Memory B cell (primary cell): ENCODE results near the gene EFTUD2.

Experiments used
- ATAC-seq: fragments of 150-1000 bp; cut with Tn5 transposase; 2 replicates; pipeline ENCODE4 v1.10.0; 2021; ENCODE audit warnings: low read depth, mild to moderate bottlenecking, moderate library complexity
- DNase-seq, 2 donors: peaks; one replicate each; pipeline ENCODE4 v3.0.0; 2022; ENCODE audit warnings: low spot score in 2 of 2
- H3K27ac Mint-ChIP-seq: one replicate; pipeline ENCODE4 v1.8.0; 2022; ENCODE audit warnings: mild to moderate bottlenecking, moderate library complexity, mixed read lengths
- H3K27me3 Mint-ChIP-seq: one replicate; pipeline ENCODE4 v1.8.0; 2022; ENCODE audit warnings: mixed read lengths
- H3K36me3 Mint-ChIP-seq: one replicate; pipeline ENCODE4 v1.8.0; 2022; ENCODE audit warnings: mild to moderate bottlenecking, mixed read lengths
- H3K4me1 Mint-ChIP-seq: one replicate; pipeline ENCODE4 v1.8.0; 2022; ENCODE audit warnings: mixed read lengths
- H3K4me3 Mint-ChIP-seq: one replicate; pipeline ENCODE4 v1.8.0; 2022; ENCODE audit warnings: mild to moderate bottlenecking, moderate library complexity, mixed read lengths
- H3K9me3 Mint-ChIP-seq: one replicate; pipeline ENCODE4 v1.8.0; 2022; ENCODE audit warnings: mixed read lengths

EFTUD2 gene

DNA sequence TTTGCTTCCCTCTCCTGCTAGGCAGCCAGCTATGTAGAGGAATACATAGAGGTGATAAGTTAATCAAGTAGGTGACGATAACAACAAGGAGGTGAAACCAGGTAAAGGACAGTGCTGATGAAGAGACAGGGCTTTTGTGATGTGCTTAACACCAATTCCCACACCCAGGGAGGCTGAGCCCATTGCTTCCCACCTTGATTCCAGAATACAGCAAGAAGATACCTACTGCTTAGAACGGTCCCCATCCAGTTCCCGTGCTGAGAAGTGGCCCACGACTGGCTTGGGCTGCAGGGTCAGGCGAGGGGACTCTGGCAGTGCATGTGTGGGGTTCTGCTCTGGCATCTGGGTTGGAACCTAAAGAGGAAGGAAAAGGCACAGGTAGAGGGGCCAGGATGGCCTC is 32.1 kb upstream of the EFTUD2 start:
- Mint-ChIP-seq H3K36me3 (no peaks in the 10 kb centered on the region), H3K27me3 (no peaks in the 10 kb centered on the region), H3K27ac (no peak overlapping the region), H3K9me3 (no peaks in the 10 kb centered on the region), H3K4me3 (no peak overlapping the region), H3K4me1 (no peaks in the 10 kb centered on the region)
- DNase-seq = no peak
- ATAC-seq = no peak

DNA sequence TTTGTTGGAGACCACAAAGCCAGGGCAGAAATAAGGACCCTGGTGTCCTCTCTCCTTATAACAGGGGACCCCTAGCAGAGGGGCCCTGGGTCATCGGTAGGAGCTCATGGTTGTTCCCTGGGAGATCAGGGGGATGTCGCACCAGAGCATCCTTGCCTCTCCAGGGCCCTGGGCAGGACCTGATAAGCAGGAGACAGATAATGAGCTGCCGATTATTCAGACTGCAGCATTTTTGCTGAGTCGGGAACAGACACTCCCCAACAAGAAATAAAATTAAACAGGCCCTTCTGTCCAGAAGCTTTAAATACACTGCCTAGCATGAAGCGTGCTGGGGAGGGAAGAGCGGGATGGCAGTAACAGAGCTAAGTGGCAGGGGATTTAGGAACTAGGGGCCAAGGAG is 31.4 kb upstream of the EFTUD2 start:
- no peak for ATAC-seq
- H3K27ac Mint-ChIP-seq = no peak overlapping the region
- DNase-seq = no peak
- no peaks in the 10 kb centered on the region for H3K9me3 Mint-ChIP-seq
- no peak overlapping the region for H3K4me3 Mint-ChIP-seq
- no peaks in the 10 kb centered on the region for H3K27me3 Mint-ChIP-seq
- H3K4me1 Mint-ChIP-seq = no peaks in the 10 kb centered on the region
- no peaks in the 10 kb centered on the region for H3K36me3 Mint-ChIP-seq

DNA sequence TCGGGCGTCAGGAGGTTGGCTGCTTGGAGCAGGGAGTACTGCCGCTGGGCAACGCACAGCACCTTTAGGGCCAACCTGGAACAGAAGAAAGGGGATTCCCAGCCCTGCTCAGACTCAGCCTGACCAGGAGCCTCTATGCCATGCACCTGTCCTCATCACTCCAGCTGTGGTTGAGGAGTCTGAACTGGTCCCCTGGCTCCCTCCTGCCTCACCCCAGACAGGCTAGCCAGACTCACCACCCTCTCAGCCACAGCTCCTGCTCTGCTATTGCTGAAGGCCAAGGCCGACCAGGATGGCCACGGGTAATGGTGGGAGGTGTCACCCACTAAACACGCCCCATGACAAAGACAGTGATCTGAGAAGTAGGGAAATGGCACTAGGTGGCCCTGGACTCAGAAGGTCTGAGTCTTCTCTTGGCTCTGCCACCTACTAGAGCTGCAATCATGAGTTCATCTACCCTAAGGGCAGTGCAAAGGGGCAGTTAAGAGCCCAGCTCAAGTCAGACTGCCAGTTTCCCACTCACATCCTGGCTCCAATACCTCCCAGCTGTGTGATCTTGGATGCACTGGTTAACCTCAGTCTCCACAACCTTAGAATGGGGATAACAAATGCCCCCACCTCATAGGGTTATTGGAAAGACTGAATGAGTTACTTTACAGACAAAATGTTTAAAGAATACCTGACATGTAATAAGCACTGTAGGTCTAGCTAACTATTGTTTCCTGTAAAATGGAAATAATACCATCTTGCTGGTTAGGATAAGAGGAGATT is 29.9 kb upstream of the EFTUD2 start:
- Mint-ChIP-seq H3K9me3 (no peaks in the 10 kb centered on the region), H3K36me3 (no peaks in the 10 kb centered on the region), H3K27ac (no peak overlapping the region), H3K4me3 (no peak overlapping the region), H3K27me3 (no peaks in the 10 kb centered on the region), H3K4me1 (no peaks in the 10 kb centered on the region)
- ATAC-seq (no peak), DNase-seq (no peak)

DNA sequence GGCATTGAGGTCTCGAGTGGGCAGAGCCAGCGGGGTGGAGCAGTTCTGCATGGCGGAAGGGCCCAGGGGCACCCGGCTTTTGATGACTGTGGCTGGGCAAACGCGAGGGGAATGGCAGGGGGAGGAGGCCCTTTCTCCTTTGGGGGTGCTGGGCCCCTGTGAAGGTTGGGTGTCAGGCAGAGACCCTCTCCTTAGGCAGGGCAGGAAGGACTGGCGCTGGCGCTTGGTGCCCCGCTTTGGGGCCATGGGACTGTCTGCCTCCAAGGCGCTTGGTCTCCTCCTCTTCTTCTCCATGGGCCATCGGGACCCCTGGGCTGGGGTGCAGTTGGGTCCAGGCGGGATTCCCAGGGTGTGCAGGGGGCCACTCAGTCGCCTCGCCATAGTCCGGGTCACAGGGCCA is 28.9 kb upstream of the EFTUD2 start:
- H3K27ac Mint-ChIP-seq = no peak overlapping the region

DNA sequence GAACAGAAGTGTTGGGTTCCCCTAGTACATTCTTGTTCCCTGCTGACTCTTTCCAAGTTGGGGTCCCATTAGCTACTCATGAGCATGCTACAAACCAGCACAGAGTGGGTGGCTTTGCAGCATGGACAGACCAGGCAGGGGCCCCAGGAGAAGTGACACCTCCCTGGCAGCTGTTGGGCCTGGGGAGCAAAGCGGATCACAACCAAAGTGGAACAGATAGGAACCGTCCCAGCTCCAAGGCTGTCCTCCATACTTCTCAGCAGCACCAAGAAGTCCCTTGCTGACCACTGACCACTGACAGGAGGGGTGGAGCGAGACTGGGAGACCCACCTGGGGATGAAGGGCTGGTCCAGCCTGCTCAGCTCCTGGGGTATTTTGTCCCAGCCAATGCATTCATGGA is 28.5 kb upstream of the EFTUD2 start:
- H3K4me1 Mint-ChIP-seq = no peaks in the 10 kb centered on the region
- ATAC-seq (no peak), DNase-seq (no peak)
- H3K36me3 Mint-ChIP-seq = no peaks in the 10 kb centered on the region
- H3K9me3 Mint-ChIP-seq = no peaks in the 10 kb centered on the region
- H3K27ac Mint-ChIP-seq = no peak overlapping the region
- H3K27me3 Mint-ChIP-seq = peaks cover under 1% of the 10 kb centered on the region
- no peak overlapping the region for H3K4me3 Mint-ChIP-seq

More for the DNA sequence above, 28.9 kb upstream of the EFTUD2 start:
- ATAC-seq = no peak
- no peaks in the 10 kb centered on the region for H3K36me3 Mint-ChIP-seq
- no peaks in the 10 kb centered on the region for H3K27me3 Mint-ChIP-seq
- DNase-seq = no peak
- H3K4me3 Mint-ChIP-seq = no peak overlapping the region
- H3K4me1 Mint-ChIP-seq = no peaks in the 10 kb centered on the region
- no peaks in the 10 kb centered on the region for H3K9me3 Mint-ChIP-seq

DNA sequence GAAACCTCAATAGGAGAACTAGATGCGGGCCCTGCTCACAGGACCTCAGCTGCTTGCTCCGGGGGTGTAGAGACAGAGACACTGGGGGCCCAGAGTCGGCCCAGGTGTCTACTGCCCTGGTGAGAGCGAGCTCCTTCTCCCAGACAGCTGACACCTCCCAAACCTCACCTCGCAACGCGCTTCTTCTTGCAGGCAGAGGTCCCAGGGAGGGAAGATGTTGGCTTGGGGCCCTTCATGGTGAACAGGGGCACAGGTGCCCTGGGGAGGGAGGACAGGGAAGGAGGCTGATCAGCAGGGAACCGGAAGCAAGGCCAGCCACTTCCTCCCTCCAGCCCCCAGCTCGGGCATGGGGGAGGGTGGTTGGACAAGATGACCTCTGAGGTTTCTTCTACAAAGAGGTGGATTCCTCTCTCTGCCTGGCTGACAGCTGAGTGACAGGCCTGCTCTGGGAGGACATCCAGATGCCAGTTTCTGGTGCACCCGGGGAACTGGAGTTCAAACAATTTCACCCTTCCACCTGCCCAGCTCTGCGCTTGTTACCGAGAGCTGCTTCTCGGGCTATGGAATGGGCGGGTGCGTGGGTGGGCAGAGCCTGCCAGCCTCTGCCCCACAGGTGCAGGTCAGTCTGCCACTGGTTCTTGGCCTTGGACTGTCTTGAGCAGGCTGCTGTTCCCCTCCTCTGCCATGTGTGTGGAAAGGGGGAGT is 27.7 kb upstream of the EFTUD2 start:
- ATAC-seq (no peak), DNase-seq (no peak)
- no peaks in the 10 kb centered on the region for H3K36me3 Mint-ChIP-seq
- H3K4me3 Mint-ChIP-seq = no peak overlapping the region
- H3K27ac Mint-ChIP-seq = no peak overlapping the region
- no peaks in the 10 kb centered on the region for H3K9me3 Mint-ChIP-seq
- H3K27me3 Mint-ChIP-seq = peaks cover 4% of the 10 kb centered on the region
- no peaks in the 10 kb centered on the region for H3K4me1 Mint-ChIP-seq

DNA sequence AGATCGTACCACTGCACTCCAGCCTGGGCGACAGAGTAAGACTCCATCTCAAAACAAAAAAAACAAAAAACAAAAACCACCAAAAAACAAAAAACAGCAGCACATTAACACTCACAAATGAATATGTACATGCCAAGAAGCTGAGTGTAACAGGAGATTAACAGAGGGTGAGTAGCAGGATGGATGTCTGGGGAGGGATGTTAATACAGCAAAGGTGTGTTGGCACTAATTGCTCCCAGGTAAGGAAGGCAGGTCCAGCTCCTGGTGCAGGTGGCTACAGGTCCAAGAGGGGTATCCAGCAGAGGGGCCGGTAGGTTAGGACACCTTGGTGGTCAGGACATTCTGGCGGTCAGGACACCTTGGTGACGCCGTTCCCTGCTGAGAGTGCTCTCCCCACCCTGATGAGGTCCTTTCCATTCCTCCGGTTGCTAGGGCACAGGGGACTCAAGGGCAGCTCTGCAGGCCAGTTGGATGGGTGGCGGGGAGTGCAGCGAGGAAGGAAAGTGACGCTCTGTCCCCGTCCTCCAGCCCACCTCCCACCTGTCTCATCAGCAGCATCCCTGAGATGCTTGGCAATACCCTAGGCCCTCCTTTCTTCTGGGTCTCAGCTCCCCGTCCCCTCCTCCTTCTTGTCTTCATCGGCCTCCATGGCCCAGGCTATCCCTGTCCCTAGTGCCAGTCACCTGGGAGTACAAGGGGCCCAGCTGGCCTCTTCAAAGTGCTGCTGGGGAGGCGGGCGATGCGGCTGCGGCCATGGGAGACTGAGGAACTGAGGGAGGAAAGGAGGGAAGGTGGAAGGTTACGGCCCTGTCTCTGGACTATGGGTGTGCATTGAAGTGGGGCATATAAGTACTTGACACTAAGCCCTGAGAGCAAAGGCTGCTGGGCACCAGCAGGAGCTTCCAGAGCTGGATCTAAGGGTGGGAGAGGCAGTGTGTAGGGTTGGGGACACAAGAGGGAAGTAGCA is 26.8 kb upstream of the EFTUD2 start:
- ATAC-seq (no peak), DNase-seq (no peak)
- no peaks in the 10 kb centered on the region for H3K36me3 Mint-ChIP-seq
- H3K9me3 Mint-ChIP-seq = no peaks in the 10 kb centered on the region
- H3K4me3 Mint-ChIP-seq = no peak overlapping the region
- no peak overlapping the region for H3K27ac Mint-ChIP-seq
- H3K27me3 Mint-ChIP-seq = peaks cover 7% of the 10 kb centered on the region
- peaks cover 4% of the 10 kb centered on the region for H3K4me1 Mint-ChIP-seq

DNA sequence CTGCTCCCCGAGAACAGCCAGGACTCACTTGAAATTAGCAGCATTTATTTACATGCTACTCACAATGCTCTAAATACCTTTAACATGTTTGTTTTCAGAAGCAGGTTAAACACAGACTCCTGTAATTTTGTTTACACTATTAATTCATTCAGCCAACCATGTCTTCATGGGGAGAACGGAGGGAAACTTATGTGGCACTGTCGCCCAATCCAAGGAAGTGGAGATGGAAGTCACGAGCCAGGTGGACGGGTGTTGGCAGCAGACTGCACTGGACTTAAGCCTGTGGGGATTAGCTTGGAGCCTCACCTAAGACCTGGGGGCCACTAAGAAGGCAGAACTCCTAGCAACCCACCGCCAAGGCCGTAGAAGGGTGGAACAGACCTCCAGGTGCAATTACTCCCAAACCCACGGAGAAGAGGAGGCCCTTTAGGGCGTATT is 24.9 kb upstream of the EFTUD2 start:
- peaks cover 7% of the 10 kb centered on the region for H3K27me3 Mint-ChIP-seq
- DNase-seq (no peak), ATAC-seq (no peak)
- H3K9me3 Mint-ChIP-seq = no peaks in the 10 kb centered on the region
- no peak overlapping the region for H3K27ac Mint-ChIP-seq
- no peaks in the 10 kb centered on the region for H3K36me3 Mint-ChIP-seq
- no peak overlapping the region for H3K4me3 Mint-ChIP-seq
- H3K4me1 Mint-ChIP-seq = peaks cover 15% of the 10 kb centered on the region

DNA sequence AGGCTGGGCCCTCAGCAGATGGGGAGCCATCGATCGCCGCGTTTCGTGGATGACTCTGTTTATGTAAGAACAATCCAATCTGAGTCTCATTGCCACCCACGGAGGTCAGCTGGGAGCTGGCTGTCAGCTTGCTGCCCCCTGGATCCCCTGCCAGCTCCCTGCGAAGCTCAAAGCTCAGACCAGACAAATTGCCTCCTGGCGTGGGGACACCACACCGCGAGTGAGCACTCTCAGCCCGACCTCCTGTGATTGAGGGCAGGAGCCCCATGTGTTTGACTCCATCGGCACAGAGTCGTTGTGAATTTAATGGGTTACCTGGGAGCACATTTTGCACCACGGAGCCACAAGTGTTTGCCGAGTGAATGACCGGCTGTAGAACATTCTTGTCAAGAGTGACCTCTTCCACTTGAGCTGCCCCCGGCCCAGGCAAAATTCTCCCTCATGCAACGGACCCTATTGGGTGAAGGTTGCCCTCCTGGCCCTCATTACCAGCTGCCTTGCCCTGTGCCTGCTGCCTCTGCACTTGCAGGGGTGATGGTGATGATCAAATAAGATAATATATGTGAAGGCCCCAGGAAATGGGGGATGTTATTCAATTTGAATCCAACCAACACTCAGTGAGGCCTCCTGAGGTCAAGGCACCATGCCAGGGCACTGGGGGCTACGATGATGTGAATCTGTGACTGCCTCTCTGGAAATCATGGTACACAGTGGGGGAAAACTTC is 23.7 kb upstream of the EFTUD2 start:
- ATAC-seq (no peak), DNase-seq (no peak)
- Mint-ChIP-seq H3K27ac (no peak overlapping the region), H3K4me3 (no peak overlapping the region), H3K36me3 (no peaks in the 10 kb centered on the region), H3K9me3 (no peaks in the 10 kb centered on the region), H3K4me1 (peaks cover 15% of the 10 kb centered on the region), H3K27me3 (peaks cover 7% of the 10 kb centered on the region)

DNA sequence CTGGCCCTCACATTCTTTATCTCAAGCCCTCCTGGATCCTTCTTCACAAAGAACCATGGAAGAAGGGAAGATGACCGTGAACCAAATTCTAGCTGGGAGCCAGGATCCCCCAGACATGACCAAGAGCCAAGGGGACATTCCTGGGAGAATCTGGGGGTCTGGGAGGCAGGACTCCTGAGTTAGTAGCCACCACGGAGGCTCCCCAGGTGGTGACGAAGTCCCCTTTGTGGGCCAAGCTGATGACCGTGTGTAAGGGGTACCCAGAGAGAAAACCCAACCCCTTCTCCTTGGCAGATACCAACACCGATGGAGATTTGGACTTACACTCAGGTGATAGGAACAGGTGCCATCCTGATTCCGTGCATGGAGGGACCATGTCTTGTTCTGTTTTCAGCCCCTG is 22.9 kb upstream of the EFTUD2 start:
- no peak overlapping the region for H3K4me3 Mint-ChIP-seq
- peaks cover 15% of the 10 kb centered on the region for H3K4me1 Mint-ChIP-seq
- no peak for DNase-seq
- no peaks in the 10 kb centered on the region for H3K9me3 Mint-ChIP-seq
- H3K27ac Mint-ChIP-seq = no peak overlapping the region
- H3K36me3 Mint-ChIP-seq = no peaks in the 10 kb centered on the region
- H3K27me3 Mint-ChIP-seq = peaks cover 9% of the 10 kb centered on the region
- ATAC-seq = no peak

DNA sequence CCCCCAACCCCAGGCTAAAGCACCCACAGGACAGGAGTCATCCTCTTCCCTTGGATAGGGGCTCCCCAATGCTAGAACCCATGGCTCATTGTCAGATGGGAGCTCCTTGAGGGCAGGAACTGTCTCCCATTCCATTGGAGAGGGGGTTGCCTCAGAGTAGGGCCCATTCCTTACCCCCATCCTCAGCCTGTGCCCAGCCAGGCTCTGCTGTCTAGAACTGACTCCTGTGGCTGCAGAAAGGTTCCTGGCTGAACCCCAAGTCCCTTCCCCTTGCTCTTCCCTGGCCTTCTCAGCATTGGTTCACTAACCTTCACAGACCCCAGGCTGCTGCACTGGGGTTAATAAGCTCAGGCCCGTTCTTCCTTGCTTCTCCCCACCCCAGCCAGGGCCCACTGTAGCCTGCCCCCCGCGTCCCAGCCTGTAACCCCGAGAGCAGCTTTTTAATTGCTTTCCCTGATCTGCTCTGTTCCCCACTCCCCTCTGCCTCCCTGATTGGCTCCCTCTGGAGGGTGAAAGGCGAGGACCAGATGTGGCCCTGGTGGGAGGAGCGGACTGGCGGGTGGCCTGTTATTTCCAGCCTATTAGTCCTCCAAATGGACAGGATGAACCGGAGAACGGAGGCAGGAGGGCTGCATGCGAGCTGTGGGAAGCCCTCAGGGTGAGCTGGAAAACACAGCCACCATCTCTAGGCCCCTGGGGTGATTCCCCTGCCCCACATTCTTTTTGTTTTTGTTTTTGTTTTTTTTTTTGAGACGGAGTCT is 22.1 kb upstream of the EFTUD2 start:
- Mint-ChIP-seq H3K9me3 (no peaks in the 10 kb centered on the region), H3K4me1 (peaks cover 15% of the 10 kb centered on the region), H3K27ac (no peak overlapping the region), H3K36me3 (no peaks in the 10 kb centered on the region), H3K4me3 (no peak overlapping the region), H3K27me3 (peaks cover 10% of the 10 kb centered on the region)
- ATAC-seq (no peak), DNase-seq (no peak)

DNA sequence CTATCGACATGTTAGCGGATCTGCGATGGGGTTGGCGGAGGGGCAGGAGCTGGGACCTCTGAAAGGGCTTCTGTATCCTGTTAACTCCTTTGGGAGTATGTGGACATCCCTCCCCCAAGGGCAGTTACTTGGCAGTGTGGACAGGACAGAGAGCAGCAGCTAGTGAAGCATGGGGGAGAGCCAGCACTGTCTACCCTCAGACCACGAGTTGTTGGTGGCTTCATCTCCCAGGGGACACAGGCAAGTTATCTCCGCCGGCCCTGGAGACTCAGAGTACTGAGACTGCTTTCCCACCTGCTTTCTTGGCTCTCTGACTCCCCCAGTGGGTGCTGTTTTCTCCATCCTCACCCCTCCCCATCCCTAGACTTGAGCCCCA is 21.3 kb upstream of the EFTUD2 start:
- Mint-ChIP-seq H3K27me3 (peaks cover 10% of the 10 kb centered on the region), H3K4me3 (no peak overlapping the region), H3K9me3 (no peaks in the 10 kb centered on the region), H3K27ac (no peak overlapping the region), H3K4me1 (peaks cover 15% of the 10 kb centered on the region), H3K36me3 (no peaks in the 10 kb centered on the region)
- ATAC-seq = peak; percentile 53
- DNase-seq = no peak
